HCT116 (cell line): Measurements from ENCODE around the gene VAV1.

Source experiments
- EGR1 ChIP-seq: IDR thresholded peaks from 2 replicates; pipeline ENCODE4 v1.6.1; 2012; ENCODE audit warnings: low read depth
- POLR2A ChIP-seq: IDR thresholded peaks from 2 replicates; pipeline ENCODE4 v1.7.0; 2011; ENCODE audit warnings: borderline replicate concordance; ENCODE audit not compliant: insufficient read depth, insufficient read length; ENCODE audit errors: extremely low read depth

DNA sequence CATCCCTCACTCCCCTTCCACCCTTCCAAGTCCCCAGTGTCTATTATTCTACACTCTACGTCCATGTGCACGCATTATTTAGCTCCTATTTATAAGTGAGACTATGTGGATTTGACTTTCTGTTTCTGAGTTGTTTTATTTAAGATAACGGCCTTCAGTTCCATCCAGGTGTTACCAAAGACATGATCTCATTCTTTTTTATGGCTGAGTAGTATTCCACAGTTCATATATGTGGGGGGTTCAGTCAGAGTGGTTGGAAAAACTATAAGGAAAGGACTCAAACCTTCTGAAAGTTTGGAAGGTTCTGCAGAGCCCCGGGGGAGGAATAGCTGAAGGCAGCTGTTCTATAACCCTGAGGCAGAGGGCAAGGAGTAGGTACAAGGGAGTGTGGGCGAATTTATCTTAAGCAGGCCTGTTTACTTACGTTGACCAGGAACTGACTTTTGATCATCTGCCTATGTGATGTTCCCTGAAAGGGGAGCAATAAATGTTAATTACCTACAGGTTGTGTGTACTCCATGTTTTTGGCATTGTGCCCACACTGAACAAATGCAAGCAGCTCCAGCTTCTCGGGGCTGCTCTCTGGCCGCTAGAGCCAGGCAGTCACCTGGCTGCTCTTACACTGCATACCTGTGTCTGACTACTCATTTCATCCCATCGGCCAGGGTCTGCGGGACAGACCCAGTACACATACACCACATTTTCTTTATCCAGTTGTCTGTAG lies 101.4 kb downstream of the VAV1 start:
- TF ChIP-seq POLR2A (no peak), EGR1 (no peak)
